ENCODE data around the gene TXLNB.
A peak's percentile ranks its signal among the peaks of the same experiment; 100 is the strongest.

Gene TXLNB

DNA sequence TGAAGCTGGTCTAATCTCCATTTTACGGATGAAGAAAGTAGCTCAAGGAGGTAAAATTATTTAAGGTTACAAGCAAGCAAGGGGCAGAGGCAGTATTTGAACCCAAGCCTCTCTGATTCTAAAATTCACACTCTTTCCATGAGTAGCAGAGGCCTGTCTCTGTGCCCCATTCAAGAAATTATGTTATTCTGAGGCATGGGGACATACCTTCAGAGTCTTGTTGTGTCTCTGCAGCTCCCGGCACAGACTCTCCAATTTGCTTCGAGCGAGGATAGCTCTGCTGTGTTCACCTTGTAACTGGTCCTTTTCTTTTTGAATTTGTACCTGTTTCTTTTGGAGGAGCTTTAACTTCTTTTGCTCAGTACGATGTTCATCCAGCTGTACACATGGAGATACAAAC lies 21.5 kb downstream of the TXLNB start:
- no peak for DNase-seq (ENCODE audit: low read depth)

DNA sequence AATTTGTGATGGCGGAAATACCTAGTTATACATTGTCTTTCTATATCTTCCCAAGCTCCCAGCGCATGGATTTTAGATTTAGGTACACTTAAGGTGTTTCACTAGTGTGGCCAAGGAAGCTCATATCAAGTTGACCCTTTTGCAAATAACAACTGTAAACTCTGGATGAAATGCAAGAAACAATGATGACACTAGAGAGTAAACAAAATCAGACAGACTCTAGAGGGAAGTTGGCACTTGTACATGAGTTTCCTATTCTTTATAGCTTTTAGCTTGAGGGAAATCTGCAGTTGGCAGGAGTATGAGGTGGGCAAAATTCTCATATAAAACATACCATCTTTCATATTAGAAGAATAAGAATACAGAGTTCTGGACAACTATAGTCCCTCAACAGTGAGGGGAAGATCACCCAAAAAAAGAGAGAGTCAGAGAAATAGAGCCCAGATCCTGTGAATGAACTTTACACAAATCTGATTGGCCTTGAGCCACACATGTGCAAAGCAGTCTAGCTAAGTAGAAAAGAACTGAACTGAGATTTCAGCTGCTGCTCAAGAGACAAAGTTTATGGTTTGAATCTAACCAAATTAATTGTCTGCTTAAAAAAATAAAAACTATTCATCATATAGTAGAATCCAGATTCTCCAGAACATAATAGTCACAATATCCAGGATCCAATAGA lies 26.1 kb downstream of the TXLNB start:
- no peak for DNase-seq (ENCODE audit: low read depth)

GRCh38 chr6:139262519-139263300 lies 29.1 kb downstream of the TXLNB start:
- DNase-seq (ENCODE audit: low read depth), result no peak

GRCh38 chr6:139257821-139258398 lies 33.9 kb downstream of the TXLNB start:
- DNase-seq (ENCODE audit: low read depth), result no peak

DNA sequence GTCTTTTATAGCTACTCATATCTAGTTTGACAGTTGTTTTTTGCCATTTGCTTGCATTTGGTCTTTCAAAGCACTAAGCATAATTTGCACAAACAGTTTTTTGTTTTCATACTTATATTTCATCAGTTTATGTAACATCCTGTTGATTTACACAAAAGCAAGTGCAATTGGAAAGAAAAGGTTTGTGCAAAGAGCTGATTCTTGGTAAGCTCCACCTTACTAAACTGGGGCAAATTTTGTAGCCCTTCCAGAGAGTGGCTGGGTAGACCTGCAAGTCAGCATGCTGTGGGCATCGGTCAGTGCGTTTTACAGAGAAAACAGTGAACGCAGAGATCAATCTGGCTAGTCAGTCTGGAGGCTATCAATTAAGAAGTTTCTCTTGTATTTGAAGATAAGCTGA lies 34.5 kb downstream of the TXLNB start:
- DNase-seq (ENCODE audit: low read depth), result no peak

- no peak for DNase-seq (ENCODE audit: low read depth)
Observed at GRCh38 chr6:139256087-139256486, 35.7 kb downstream of the TXLNB start.

GRCh38 chr6:139254196-139254595 lies 37.6 kb downstream of the TXLNB start:
- no peak for DNase-seq (ENCODE audit: low read depth)

- no peak for DNase-seq (ENCODE audit: low read depth)
Observed at GRCh38 chr6:139253656-139254055, 38.1 kb downstream of the TXLNB start.

GRCh38 chr6:139251691-139252390 lies 40.0 kb downstream of the TXLNB start:
- no peak for DNase-seq (ENCODE audit: low read depth)

DNA sequence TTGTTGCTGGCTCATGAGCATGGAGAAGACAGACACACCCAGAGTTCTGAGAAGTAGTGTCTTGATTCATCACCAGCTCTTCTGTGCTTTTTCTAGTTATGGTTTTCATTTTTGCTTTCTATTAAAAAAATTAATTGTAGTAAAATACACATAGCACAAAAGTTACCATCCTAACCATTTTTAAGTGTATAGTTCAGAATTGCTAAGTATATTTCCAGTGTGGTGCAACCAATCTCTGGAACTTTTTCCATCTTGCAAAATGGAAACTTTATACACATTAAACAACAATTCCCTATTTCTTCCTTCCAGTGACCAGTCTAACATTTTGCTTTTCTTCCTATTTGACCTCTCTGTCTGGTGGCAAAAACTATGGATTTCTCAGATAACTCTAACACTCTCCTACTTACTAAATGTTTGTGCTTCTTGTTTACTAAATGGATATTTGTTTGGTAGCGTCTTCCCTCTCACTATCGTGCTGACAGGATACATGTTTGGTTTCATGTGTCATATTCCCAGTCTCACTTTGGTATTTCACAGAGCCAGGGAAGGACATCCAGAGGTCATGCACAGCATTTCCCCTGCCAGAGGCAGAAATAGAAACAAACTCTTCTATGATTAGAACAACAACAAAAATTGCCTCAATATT lies 40.6 kb downstream of the TXLNB start:
- DNase-seq (ENCODE audit: low read depth), result no peak

GRCh38 chr6:139250296-139251044 lies 41.3 kb downstream of the TXLNB start:
- peak; percentile 20 for DNase-seq (ENCODE audit: low read depth)

DNA sequence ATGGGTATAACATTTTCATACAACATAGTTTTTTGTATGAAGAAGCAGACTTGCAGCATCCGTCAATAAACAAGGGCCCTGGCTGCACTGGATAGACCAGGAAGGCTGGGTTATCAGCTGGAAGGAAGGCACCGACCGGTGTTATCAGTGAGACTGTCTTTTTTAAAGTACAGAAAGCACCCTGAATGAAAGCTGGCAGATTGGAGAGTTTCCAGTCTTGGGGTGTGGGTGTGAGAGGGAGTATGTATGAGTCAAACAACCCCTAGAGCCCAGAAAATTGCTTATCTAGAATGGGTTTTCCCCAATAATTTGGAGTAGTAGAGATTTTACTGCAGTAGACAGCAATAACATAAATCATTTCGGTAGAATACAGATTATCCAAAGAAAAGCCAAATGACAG lies 42.4 kb downstream of the TXLNB start:
- DNase-seq (ENCODE audit: low read depth), result no peak

DNA sequence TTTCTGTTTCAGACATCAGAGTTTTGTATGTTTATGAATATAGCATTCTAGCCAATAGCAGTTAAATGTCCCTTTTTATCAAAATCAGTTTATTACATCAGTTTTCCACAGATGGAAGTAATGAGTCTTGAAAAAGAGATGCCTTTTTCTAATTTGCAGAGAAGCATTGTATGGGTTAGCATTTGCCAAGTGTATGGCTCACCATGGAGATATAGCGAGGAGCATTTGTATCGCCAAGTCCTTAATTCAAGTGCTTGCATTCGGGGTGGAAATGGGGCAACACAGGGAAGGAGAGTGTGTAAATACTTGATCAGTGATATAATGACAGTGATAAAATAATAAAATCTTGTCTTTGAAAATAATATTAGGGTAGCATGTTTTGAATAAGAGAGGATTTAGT lies 42.9 kb downstream of the TXLNB start:
- DNase-seq (ENCODE audit: low read depth), result no peak

DNA sequence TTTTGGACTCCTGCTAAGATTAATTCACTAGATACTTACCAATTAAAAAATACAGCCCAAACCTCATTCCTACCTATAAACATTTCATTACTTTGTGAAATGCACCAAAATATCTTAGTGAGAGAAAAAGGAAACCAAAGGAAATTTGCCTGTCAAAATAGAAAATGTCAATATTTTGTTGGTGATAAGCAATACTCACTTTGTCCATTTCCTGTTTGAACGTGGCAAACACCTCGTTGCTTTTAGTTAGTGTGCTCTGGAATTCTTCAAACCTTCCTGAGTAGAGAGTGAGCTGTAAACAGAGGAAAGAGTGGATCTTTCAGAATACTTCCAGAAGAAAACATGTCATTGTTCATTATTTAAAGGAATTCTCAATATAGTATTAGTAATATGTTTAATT lies 44.2 kb downstream of the TXLNB start:
- DNase-seq (ENCODE audit: low read depth), result no peak

DNA sequence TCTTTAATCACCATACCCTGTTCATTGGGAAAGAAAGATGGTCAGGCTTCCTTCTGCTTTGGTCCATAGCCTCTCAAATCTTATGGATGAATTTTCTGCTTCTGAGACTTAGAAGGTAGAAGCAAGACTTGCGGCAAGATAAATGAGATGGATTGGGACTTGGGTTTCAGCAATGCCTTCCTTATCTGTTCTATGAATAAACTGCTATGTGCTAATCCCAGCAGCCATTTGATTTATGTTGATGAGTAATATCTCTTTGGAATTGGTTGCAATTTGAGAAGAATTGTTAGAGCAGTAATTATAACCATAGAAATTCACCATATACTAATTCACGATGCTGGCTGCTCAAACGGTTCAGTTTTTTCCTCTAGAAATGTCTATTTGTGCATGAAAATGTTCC lies 48.3 kb downstream of the TXLNB start:
- no peak for DNase-seq (ENCODE audit: low read depth)

- DNase-seq (ENCODE audit: low read depth), result no peak
Observed at GRCh38 chr6:139242457-139243240, 49.1 kb downstream of the TXLNB start.

GRCh38 chr6:139240161-139241010 lies 51.4 kb downstream of the TXLNB start:
- DNase-seq (ENCODE audit: low read depth), result no peak

- no peak for DNase-seq (ENCODE audit: low read depth)
Observed at GRCh38 chr6:139239064-139239463, 52.7 kb downstream of the TXLNB start.

DNA sequence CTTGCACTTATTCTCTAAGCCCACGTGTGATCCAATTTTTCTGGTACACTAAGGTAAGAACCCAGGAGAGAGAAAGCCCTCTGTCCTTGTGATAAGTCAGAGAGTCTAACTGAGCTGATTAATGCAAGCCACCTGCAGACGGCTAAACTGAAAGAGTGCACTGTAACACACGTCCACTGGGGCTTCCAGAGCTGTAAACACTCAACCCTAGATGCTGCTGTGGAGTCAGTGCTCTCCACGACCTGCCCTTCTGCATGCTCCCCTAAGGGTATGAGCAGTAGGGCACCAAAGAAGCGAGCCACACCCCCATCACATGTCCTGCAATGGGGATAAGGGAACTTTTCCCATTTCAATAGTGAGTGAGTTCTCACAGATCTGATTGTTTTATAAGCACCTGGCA lies 55.7 kb downstream of the TXLNB start:
- no peak for DNase-seq (ENCODE audit: low read depth)

- DNase-seq (ENCODE audit: low read depth), result no peak
Observed at GRCh38 chr6:139235661-139236060, 56.1 kb downstream of the TXLNB start.
